GM18870 (cell line): ENCODE data around the gene C1QTNF5.

Experiments
- ATAC-seq: cut with Tn5 transposase; IDR thresholded peaks from one replicate; pipeline ENCODE4 v1.9.1; 2021; ENCODE audit warnings: moderate library complexity; ENCODE audit not compliant: unreplicated experiment

The C1QTNF5 gene

DNA sequence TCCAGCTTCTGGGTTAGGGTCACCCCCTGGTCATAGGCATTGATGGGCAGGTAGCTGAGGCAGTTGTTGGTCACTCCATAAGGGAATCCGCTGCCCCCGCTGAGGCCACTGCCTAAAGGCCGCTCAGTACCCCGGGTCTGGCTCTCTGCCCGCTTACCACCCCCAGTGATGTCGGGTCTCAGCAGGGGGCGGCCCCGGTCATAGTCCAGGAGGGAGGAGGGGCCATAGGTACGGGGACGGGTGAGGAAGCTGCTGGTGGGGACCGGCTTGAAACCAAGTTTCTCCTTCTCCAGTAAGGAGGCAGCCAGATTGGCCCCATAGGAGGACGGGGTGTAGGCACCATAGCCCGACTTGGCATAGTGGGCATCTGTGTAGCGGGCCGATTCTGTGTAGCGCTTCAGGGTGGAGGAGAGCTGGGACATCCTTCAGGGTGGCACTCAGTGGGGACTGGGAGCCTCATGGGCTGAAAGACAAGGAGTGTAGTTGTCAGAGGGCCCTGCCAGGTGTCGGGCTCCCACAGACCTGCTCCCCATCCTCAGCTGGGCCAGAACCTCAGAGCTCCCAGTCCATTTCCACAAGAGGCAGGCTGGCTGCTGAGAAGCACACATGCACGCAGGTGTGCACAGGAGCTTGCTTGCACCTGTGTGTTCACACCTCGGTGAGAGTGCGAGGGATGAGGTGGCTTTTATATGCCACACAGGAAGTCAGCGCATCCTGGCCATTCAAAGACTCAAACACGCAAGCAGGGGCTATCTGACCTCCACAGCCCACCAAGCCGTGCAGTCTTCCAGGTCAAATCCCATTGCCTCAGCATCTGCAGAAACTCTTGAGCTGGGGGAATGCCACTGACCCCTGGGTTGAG is 32.6 kb upstream of the C1QTNF5 start:
- ATAC-seq: no peak

DNA sequence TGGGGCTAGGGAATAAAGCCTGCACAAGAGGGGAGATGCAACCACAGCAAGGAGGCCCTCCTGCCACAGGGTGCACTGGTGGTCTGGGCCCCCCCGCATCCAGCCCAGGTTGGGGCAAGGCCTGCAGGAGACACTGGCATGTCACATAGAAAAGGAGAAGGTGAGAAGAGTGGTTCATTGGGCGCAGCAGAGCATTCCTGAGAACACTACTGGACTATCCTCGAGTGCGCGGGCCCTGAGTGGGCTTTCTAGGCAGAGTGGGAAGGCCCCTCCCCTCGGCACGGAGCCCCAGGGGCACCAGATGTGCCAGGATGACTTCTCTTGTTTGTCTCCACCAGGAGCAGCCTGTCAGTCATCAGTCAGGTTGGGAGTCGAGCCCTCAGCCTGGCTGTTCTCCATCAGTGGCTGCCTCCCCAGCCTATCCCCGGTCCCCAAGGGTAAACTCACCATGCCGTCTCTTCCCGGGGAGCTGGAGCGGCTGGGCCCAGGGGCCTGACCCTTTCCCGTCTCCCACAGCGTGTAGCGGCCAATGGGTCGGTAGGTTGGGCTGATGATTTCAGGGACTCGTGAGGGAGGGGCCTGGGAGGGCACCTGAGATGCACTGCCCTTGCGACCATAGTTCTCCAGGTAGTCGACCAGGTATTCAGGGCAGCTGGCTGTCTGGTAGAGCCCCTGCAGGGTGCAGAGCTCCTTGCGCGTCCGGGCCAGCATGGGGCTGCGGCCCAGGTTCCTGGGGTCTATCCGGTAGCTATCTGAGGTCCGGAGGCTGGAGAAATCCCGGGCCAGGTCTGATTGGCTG is 31.8 kb upstream of the C1QTNF5 start:
- no peak for ATAC-seq

DNA sequence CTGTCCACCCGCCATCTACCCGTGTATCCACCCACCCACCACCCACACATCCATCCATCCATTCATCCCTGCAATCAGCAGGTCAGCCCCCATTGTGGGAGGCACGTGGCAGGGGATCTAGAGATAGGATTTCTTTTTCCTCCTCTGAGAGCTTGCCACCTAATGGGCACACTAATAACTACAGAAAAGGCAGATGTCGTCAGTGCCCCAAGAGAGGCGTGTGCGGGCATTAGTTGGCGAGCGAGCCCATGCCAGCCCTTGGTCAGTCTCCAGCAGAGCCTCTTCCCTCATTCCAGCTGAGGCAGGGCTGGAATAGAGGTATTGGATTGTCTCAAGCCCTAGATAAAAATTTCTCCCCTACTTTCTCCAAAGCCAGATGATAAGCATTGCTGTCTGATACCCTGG is 31.1 kb upstream of the C1QTNF5 start:
- ATAC-seq: no peak

DNA sequence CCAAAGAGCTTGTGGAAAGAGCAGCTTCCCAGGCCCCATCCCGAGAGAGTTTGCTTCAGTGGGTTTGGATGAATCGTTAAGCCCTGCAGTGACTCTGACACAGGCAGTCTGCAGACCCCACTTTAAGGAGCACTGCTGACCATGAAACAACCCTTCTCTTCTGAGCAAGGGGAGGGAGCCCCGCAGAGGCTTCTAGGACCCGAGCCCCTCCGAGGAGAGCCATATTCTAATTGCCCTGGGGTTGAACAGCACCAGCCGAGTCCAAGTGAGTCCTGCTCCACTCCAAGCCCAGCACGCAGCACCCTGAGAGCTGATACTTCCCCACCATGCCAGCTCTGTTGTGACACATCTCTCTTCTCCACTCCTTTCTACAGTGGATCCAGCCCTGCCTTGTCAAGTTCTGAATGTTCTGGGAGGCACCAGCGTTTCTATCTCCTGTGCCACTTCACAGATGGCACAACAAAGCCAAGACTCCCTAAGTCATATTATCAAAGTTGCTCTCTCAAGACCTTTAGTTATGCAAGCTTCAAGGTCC is 30.5 kb upstream of the C1QTNF5 start:
- ATAC-seq: no peak

DNA sequence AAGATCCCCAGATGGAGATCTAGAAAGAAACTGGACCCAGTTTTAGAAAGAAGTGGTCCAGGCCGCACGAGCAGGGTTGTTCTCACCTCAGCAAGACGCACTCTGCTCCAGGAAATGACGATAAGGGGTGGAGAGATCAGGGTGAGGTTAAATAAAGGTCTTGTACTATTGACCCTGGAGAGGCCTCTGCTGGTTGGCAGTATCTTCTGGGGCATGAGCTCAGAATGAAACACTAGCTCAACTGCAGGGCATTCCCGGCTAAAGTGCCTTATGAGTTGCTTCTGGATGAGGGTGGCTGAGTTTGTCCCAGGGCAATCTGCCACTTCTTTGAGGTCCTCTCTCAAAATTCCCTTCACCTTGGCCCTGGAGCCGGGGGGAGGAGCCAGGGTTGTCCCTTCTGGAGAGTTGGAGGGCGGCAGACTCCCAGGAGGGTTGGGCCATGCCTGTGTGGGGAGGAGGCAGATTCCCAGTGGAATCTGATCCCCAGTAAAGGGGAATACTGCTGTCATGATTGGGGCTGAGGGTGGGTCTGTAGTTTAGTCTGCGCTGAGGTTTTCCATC is 29.9 kb upstream of the C1QTNF5 start:
- no peak for ATAC-seq

DNA sequence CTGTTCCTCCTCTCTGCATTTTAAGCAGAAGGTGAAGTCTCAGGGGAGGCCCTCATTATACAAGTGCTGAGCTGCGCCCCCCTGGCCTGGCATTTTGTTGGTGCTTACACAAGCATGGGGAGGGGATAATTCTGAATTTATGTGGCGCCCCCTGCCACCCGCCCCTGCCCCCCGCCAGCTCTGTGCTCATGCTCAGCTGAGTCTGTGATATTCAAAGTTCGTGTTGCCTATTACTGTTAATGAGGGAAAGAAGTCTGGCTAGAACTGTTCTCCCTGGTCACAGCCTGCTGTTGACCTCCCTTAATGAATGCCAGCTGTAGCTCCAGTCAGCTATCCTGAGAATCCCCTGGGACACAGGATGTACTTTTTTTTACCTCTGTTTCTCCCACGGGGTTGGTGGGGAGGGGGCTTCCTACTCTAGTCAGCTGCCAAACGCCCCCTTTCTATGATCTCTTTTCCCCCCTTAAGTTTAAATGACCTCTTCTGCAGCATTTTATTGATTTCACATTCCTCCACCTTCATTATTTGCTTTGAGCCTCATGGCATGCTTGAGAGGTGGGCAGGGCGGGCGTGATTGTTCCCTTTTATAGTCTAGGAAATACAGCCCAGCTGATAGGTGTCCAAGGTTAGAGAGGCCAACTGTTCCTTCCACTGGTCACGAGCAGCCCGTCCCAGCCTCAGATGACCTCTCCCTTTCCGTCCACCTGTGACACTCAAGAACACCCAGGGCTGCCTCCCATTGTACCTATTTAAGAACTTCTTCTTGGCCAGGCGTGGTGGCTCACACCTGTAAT is 28.6 kb upstream of the C1QTNF5 start:
- ATAC-seq: no peak

DNA sequence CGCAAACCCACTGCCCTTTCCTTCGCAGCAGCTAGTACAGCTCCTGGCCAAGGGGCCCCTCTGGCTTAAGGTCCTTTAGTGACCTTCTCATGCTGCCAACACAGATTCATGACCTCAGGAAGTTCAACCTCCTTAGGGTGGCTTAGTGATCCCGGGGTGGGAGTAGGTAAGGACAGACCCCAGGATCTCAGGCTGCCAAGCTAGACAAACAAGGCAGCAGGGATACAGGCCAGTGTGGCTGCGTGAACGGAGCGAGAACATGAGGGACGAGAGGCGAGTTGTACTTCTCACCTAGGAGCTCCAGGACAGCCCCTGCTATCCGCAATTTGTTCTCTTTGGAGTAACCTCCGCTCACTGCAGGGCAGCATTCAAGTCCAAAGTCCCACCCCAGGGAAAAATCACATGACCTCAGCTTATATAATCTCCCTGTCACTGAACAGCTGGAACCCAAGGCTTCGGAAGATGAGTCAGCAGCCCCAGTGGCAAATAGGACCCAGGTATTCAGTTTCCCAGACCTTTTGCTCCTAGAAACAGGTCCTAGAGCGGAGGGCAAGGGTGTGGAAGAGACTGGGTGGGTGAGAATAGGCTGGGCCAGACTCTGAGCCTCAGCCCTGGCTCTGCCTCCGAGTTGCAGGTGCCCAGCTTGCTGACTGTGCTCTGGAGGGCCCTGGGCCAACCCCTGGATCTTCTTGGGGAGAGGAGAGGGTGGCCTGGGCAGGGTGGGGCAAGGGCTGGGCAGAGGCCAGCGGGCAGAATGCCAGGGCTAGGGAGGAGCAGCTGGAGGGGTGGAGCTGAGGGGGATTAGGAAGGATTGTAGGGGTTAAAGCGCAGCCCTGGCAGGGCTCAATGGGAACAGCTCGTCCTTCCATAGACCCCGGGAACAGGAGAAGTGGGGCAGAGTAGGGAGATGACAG is 27.7 kb upstream of the C1QTNF5 start:
- no peak for ATAC-seq

DNA sequence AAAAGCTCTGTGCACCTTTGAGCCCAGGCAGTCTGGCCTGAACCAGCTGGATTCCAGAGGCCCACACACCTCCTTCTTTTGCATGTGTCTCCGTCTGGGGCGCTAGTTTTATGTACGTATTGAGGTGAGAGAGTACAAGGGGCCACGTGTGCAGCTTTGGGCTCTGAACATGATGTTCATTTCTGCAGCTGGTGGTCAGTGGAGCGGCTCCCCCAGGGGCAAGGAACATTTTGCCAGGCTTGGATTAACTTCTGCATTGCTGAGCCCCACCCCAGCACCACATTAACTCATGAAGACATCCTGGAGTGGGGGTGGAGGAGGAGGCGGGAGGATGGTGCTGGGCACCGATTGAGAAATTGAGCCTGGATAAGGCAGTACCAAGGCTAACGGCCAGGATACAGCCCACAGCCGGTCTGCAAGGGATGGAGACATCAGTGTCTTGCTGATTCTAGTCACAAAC is 27.0 kb upstream of the C1QTNF5 start:
- no peak for ATAC-seq

DNA sequence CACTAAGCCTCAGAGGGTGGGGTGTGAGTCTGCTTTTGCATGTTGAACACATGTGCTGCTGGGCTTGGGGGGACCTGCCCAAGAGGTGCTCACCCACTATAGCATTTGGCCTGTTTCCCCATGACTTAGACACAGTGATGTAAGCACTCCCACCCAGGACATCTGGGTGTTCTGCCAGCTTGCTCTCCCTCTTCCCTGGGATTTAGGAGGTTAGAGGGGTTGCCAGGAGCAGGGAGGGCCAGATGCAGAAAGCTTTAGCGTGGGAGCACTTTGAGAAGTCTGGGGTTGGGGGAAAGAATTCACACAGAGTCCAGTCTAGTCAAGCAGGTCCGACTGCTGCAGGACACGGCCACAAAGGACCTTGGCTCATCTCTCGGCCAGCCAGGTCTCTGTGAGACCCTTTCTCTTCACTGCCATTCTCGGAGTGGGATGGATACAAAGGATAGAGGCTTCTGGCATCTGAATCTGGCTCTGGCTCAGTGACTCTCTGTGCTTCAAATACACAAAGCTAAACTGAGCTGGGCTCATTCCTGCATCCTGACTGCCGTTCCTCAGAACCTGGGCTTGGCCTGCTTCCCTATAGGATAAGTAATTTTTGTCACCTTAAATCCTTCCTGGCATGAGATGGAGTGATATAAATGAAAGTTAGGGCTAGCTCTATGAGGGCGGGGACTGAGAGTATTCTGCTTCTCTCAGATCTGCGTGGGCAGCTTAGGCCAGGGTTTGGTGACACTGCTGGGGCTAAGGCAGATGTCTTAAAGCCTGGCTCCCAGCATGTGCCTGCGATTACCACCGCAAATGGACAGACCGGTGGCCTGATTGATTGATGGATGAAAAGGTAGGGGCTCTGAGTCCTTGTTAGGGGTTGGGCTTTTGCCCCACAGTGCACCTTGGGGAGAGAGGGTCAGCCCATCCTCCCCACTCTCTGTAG is 26.3 kb upstream of the C1QTNF5 start:
- ATAC-seq: no peak

DNA sequence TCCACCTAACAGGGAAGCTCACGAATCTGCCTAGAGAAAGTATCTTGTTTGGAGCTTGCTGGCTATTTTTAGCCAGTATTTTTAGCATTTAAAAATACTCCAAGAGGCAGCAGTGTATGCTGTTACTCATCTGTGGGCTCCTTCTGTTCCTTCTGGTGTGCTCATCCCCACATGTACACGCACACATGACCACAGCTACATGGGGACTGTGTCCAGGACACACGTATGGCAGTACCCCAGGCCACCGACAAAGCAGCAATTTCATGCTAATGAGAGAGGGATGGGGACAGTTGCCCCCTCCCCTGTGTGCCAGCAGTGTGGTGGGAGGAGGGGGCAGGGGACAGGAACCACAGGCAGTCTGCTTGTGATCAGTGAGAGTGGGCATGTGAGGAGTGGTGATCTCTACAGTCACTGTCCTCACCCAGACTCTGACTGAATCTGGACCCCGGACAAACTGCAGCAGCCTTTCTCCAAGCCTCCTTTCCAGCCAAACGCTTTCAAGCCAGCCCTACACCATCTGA is 24.4 kb upstream of the C1QTNF5 start:
- ATAC-seq: no peak

DNA sequence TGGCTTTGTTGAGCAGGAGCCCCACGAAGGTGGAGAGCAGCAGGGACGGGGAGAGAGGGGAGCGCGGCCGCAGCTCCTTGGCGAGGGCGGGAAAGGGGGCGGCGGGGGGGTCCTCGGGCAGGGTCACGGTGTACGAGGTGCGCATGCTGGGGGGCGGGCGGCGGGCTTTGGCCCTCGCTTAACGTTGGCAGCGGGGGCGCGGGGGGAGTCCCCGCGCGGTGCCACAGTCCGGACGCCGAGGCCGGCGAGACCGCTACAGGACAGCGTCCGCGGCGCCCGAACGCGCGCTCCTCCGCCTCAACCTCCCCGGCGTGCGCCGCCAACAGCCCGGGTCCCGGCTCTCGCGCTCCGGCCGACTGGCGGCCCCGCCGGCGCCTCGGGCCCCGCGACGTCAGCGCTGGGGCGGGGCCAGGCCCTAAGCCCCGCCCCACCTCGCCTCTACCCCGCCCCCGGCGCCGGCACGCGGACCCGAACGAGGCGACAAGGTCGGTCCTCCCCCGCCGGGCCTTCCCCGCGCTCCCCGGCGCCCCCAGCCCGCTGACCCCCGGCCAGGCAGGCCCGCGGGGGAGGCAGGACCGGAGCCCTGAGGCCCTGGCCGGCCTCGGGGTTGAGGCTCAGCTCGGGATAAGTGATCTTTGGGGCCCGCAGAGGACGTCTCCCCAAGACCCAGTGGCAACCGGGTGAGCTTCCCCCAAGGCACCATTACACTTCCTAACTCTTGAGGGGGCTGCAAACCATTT is 23.3 kb upstream of the C1QTNF5 start:
- ATAC-seq: no peak

DNA sequence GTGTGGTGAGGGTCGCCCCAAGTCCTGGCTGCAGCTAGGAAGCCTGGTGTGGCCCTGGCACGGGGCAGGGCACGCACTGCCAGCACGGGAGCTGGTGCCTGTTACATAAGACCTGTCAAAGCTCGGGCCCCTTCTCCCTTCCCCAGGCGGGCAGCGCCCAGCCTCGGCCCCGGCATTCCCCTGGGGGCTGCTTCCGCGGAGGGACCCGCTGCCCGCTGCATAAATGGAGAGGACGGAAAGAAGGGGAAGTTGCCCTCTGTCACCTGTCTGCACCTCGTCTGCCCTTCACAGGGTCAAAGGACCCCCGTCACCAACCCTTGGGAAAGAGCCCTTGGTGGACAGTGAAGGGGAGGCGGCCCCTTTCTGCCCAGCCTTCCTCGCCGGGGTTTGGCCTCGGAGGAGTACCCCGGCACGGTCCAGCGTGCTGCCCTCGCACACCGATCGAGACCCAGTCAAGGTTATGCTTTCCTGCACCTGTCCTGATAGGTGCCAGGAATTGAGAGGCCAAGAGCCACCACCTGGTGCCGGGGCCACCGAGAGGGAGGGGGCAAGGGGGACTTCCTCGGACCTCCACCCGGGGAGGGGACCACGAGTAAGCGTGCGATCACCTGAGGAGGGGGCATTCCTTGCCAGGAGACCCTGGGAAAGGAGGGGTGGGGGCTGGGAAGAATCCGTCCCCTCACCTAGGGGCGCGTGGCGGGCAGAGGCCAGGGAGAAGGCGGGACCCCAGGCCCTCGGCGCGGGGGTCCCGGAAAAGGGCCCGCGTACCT is 22.6 kb upstream of the C1QTNF5 start:
- no peak for ATAC-seq

DNA sequence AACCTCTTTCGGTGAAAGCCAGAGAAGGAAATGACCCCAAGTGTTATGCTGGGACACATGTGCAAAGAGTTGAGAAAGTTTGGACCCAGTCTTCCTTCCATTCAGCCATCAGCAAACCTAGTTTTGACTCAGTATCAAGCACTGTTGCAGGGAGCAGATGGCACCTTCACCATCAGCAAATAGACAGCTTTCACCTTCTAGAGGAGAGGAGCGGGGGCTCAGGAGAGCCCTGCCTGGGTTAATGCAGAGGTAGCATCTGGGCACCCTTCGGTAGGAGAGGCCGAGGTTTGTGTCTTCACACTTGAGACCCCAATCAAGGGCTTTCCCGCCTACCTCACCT is 22.0 kb upstream of the C1QTNF5 start:
- ATAC-seq: no peak

DNA sequence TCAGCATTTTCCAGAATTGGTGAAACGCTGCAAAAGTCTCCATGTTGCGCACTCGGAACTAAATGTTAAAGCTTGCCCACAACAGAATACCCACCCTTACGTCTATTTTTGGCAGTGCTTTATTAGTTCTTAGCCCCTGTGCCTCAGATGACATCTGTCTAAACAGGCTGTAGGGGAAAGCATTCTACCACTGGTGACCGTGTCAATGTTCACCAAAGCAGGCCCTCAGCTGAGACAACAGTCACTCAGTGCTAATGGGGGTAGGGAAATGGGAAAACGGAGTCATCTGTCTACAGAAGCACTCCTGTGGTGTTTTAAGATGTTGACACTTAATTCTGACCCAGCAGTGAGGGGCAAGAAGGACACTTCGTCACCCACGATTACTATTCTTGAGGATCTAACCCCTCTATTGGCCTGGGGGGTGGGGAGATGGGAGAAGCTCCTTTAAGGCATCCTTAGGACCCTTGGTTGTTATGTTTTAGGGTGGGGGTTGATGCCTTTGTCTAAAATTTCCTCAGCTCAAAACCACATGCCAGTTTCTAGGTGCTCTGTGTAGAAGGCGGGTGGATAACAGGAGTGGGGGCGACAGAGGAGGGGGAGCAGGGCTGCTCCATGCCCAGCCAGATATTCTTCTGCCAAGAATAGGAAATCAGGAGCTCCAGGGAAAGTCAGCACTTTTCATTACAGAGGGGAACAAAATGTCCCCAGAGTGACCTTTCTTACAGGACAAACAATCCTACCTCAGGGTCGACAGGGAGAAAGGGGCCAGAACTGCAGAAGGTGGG is 21.4 kb upstream of the C1QTNF5 start:
- ATAC-seq: no peak

DNA sequence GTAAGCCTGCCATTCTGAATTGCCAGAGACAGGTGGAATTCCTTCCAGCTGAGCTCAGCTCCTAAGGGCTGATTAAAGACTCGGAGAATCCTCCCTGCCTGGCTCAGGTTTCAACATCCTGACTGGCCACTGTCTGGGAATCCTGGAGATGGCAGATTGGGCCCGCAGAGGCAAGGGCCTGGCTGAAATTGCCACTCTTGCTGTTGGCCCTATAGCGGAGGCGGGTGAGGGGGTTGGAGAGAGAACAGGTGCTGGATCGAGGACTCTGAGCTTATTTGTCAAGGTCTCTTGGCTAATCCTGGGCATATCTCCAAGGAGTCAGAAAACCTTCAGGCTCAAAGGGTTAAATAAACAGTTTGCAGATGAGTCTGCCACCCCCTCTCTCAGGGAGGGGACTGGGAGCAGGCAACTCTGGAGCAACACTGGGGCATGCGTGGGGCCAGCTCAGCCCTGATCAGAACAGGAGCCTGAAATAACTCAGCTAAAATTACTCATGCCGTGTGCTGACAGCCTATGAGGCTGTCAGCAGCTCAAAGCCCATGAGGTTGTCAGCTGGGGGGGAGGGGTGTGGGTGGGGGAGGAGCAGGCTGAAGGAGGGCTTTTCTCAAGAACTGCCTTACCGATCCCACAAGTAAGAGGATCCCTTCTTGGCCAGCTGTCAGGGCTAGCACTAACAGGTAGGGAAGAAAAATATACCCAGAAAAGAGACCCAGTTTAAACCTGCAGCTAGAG is 20.5 kb upstream of the C1QTNF5 start:
- ATAC-seq: no peak
